Muscle layer of colon (tissue), 2 donors: ENCODE measurements around the gene MTHFSD.

Experiments used
- H3K27ac ChIP-seq: one replicate; pipeline ENCODE4 v1.7.0; 2013; ENCODE audit warnings: low read depth, mild to moderate bottlenecking, low read length, moderate library complexity
- H3K27me3 ChIP-seq, 2 donors: one replicate each; pipeline ENCODE4 v1.7.0; 2013; ENCODE audit warnings: low read length in 2 of 2, mild to moderate bottlenecking in 2 of 2; ENCODE audit not compliant: insufficient read depth in 2 of 2, control insufficient read depth in 1 of 2
- H3K36me3 ChIP-seq: one replicate; pipeline ENCODE4 v1.7.0; 2013; ENCODE audit warnings: mild to moderate bottlenecking, low read length; ENCODE audit not compliant: insufficient read depth
- H3K4me1 ChIP-seq: one replicate; pipeline ENCODE4 v1.7.0; 2013; ENCODE audit warnings: mild to moderate bottlenecking, low read length; ENCODE audit not compliant: insufficient read depth
- H3K4me3 ChIP-seq, 2 donors: one replicate each; pipeline ENCODE4 v1.7.0; 2013; ENCODE audit warnings: low read length in 2 of 2, low read depth in 1 of 2, mild to moderate bottlenecking in 1 of 2, moderate library complexity in 1 of 2
- H3K9ac ChIP-seq: one replicate; pipeline ENCODE4 v1.7.0; 2013; ENCODE audit warnings: low read length
- H3K9me3 ChIP-seq: one replicate; pipeline ENCODE4 v1.7.0; 2013; ENCODE audit warnings: mild to moderate bottlenecking, low read length
- donor health status: abdominal sarcoma.
- donor health status: Adenocarcinoma of cecum.

The MTHFSD gene

GRCh38 chr16:86492961-86493629 is 61.9 kb downstream of the MTHFSD start:
- Histone ChIP-seq H3K9me3 (no peaks in the 10 kb centered on the region), H3K4me3 (peak overlapping the region in 1 of 2 donors; percentile 58), H3K27me3 (no peaks in the 10 kb centered on the region), H3K4me1 (peaks cover 36% of the 10 kb centered on the region), H3K9ac (peak overlapping the region; percentile 86), H3K36me3 (peaks cover 24% of the 10 kb centered on the region), H3K27ac (peak overlapping the region; percentile 89)

GRCh38 chr16:86492267-86492960 is 62.6 kb downstream of the MTHFSD start:
- peaks cover 28% of the 10 kb centered on the region for H3K36me3 ChIP-seq
- H3K9ac ChIP-seq, result peak overlapping the region; percentile 5
- peak overlapping the region; percentile 89 for H3K27ac ChIP-seq
- H3K27me3 ChIP-seq, result no peaks in the 10 kb centered on the region
- no peaks in the 10 kb centered on the region for H3K9me3 ChIP-seq
- peaks cover 36% of the 10 kb centered on the region for H3K4me1 ChIP-seq
- no peak overlapping the region for H3K4me3 ChIP-seq

GRCh38 chr16:86491640-86492023 is 63.4 kb downstream of the MTHFSD start:
- Histone ChIP-seq H3K4me3 (no peak overlapping the region), H3K4me1 (peaks cover 36% of the 10 kb centered on the region), H3K9ac (peak overlapping the region; percentile 38), H3K27me3 (no peaks in the 10 kb centered on the region), H3K9me3 (no peaks in the 10 kb centered on the region), H3K27ac (peak overlapping the region; percentile 89), H3K36me3 (peaks cover 28% of the 10 kb centered on the region)

GRCh38 chr16:86490859-86491639 is 64.0 kb downstream of the MTHFSD start:
- H3K27me3 ChIP-seq, result no peaks in the 10 kb centered on the region
- no peak overlapping the region for H3K4me3 ChIP-seq
- H3K4me1 ChIP-seq, result peaks cover 36% of the 10 kb centered on the region
- peak overlapping the region; percentile 89 for H3K27ac ChIP-seq
- H3K9me3 ChIP-seq, result no peaks in the 10 kb centered on the region
- peak overlapping the region; percentile 38 for H3K9ac ChIP-seq
- H3K36me3 ChIP-seq, result peaks cover 28% of the 10 kb centered on the region

- Histone ChIP-seq H3K4me1 (peaks cover 4% of the 10 kb centered on the region), H3K4me3 (no peak overlapping the region), H3K9ac (no peak overlapping the region), H3K27me3 (no peaks in the 10 kb centered on the region), H3K27ac (no peak overlapping the region), H3K9me3 (no peaks in the 10 kb centered on the region), H3K36me3 (peaks cover 28% of the 10 kb centered on the region)
Observed at GRCh38 chr16:86485746-86486145, 69.3 kb downstream of the MTHFSD start.

GRCh38 chr16:86484240-86484639 is 70.8 kb downstream of the MTHFSD start:
- Histone ChIP-seq H3K27me3 (no peaks in the 10 kb centered on the region), H3K4me3 (no peak overlapping the region), H3K27ac (no peak overlapping the region), H3K9ac (no peak overlapping the region), H3K36me3 (peaks cover 16% of the 10 kb centered on the region), H3K9me3 (no peaks in the 10 kb centered on the region), H3K4me1 (no peaks in the 10 kb centered on the region)

- Histone ChIP-seq H3K36me3 (peaks cover 1% of the 10 kb centered on the region), H3K4me1 (peaks cover 17% of the 10 kb centered on the region), H3K27me3 (no peaks in the 10 kb centered on the region), H3K27ac (no peak overlapping the region), H3K9ac (no peak overlapping the region), H3K4me3 (no peak overlapping the region), H3K9me3 (no peaks in the 10 kb centered on the region)
Observed at GRCh38 chr16:86481607-86482006, 73.4 kb downstream of the MTHFSD start.

GRCh38 chr16:86480444-86480843 is 74.6 kb downstream of the MTHFSD start:
- no peaks in the 10 kb centered on the region for H3K9me3 ChIP-seq
- H3K27ac ChIP-seq, result peak overlapping the region; percentile 66
- H3K4me1 ChIP-seq, result peaks cover 19% of the 10 kb centered on the region
- H3K9ac ChIP-seq, result no peak overlapping the region
- H3K4me3 ChIP-seq, result no peak overlapping the region
- peaks cover 13% of the 10 kb centered on the region for H3K36me3 ChIP-seq
- H3K27me3 ChIP-seq, result no peaks in the 10 kb centered on the region
